Gastrocnemius medialis (tissue), 4 donors: Measurements from ENCODE around the gene JUNB. TPM values are rescaled to one million over a fixed set of nuclear protein-coding genes. Genes with fewer than 3 reads are reported as not detected.

ENCODE experiments used
- ATAC-seq, 2 donors: fragments of 150-250 bp; one replicate each; pipeline ENCODE4 v1.9.1; 2016
- DNase-seq, 2 donors: peaks; one replicate each; pipeline ENCODE4 v3.0.0-alpha.2; 2019
- H3K27ac ChIP-seq, 4 donors: fragments of 200-600 bp; sonication (generic); 1 replicate in 1 of 4; 2 replicates in 3 of 4; pipeline ENCODE4 v1.5.1; 2016 to 2018; ENCODE audit warnings: mild to moderate bottlenecking in 2 of 4, moderate library complexity in 1 of 4
- H3K27me3 ChIP-seq, 3 donors: fragments of 200-600 bp; sonication (generic) in 2 of 3; 1 replicate in 1 of 3; 2 replicates in 2 of 3; pipeline versions ENCODE4 v1.5.1 to v1.6.0; 2016 to 2019; ENCODE audit warnings: mild to moderate bottlenecking in 1 of 3, moderate library complexity in 1 of 3
- H3K36me3 ChIP-seq, 2 donors: fragments of 200-600 bp; sonication (generic) in 1 of 2; one replicate each; pipeline ENCODE4 v1.5.1; 2017 to 2018
- H3K4me1 ChIP-seq, 2 donors: fragments of 200-600 bp; sonication (generic) in 1 of 2; one replicate each; pipeline ENCODE4 v1.5.1; 2016 to 2017; ENCODE audit warnings: mild to moderate bottlenecking in 2 of 2
- H3K4me3 ChIP-seq, 4 donors: fragments of 200-600 bp; sonication (generic) in 3 of 4; 1 replicate in 1 of 4; 2 replicates in 3 of 4; pipeline ENCODE4 v1.5.1; 2016 to 2019; ENCODE audit warnings: mild to moderate bottlenecking in 2 of 4
- H3K9me3 ChIP-seq, 3 donors: fragments of 200-600 bp; sonication (generic) in 2 of 3; 1 replicate in 1 of 3; 2 replicates in 2 of 3; pipeline ENCODE4 v1.5.1; 2016 to 2019
- CTCF ChIP-seq, 5 experiments: fragments of 450-650 bp in 3 of 5; fragments of 200-600 bp in 2 of 5; sonication (generic) in 2 of 5; IDR thresholded peaks in 4 of 5; conservative IDR thresholded peaks in 1 of 5; 1 replicate in 4 of 5; 2 replicates in 1 of 5; pipeline ENCODE4 v1.5.1; 2016 to 2019; ENCODE audit warnings: antibody characterized with exemption in 5 of 5, mild to moderate bottlenecking in 3 of 5, moderate library complexity in 3 of 5
- POLR2A ChIP-seq, 2 donors: fragments of 450-650 bp; IDR thresholded peaks; one replicate each; pipeline ENCODE4 v1.6.1; 2017; ENCODE audit warnings: antibody characterized with exemption in 2 of 2, mild to moderate bottlenecking in 2 of 2, moderate library complexity in 2 of 2
- in situ Hi-C, 4 donors: fragments of 200-750 bp; cut with MboI; loops; one replicate each; pipeline versions ENCODE4 v1.15.0 to v1.8.0; 2017; ENCODE audit warnings: low sequenced_read_pairs in 4 of 4
- intact Hi-C: fragments of 100-400 bp; cut with DNase I; formaldehyde crosslinking; loops from one replicate; pipeline ENCODE4 v1.15.1; 2023; ENCODE audit warnings: low total_unique reads
- total RNA-seq, 4 donors: library from RNA; depleted of rRNA; stranded (reverse); fragments of >200 nt; gene quantifications; one replicate each; pipeline versions ENCODE4 v1.1.0 to v1.2.3, GENCODE V29; 2016

Gene JUNB
- total RNA-seq, 4 donors from 2014 or later, result 59.0 to 200 (median 128) TPM

- intact Hi-C loops, result no loop called here
These were observed 7.4 kb upstream of the JUNB start for GRCh38 chr19:12783849-12784393.

GRCh38 chr19:12784394-12784870 is 6.9 kb upstream of the JUNB start:
- no peaks in the 10 kb centered on the region for H3K36me3 ChIP-seq
- intact Hi-C loops, result no loop called here
- TF ChIP-seq POLR2A (IDR thresholded peaks at IDR 0.05) (no peak), CTCF (IDR thresholded peaks at IDR 0.05 in 4 of 5, conservative IDR thresholded peaks at IDR 0.05 in 1 of 5) (no peak)
- H3K27ac ChIP-seq, result peak overlapping the region; percentile 99 to 100 (median 100)
- DNase-seq (no peak), ATAC-seq (no peak)
- H3K27me3 ChIP-seq, result no peaks in the 10 kb centered on the region
- H3K4me3 ChIP-seq, result no peak overlapping the region
- H3K4me1 ChIP-seq, result peaks cover 43 to 61% of the 10 kb centered on the region in 2 donors
- no peaks in the 10 kb centered on the region for H3K9me3 ChIP-seq
- in situ Hi-C loops, result no loop called here

More at GRCh38 chr19:12783849-12784393, 7.4 kb upstream of the JUNB start:
- Histone ChIP-seq H3K4me1 (peaks cover 43 to 61% of the 10 kb centered on the region in 2 donors), H3K4me3 (no peak overlapping the region), H3K27ac (peak overlapping the region; percentile 99 to 100 (median 100)), H3K9me3 (no peaks in the 10 kb centered on the region), H3K36me3 (no peaks in the 10 kb centered on the region), H3K27me3 (no peaks in the 10 kb centered on the region)
- in situ Hi-C loops, result no loop called here
- ATAC-seq (no peak), DNase-seq (peak in 1 of 2 donors; percentile 40)
- no peak for TF ChIP-seq POLR2A (IDR thresholded peaks at IDR 0.05)

GRCh38 chr19:12784871-12785430 is 6.3 kb upstream of the JUNB start:
- Histone ChIP-seq H3K27me3 (no peaks in the 10 kb centered on the region), H3K4me3 (no peak overlapping the region), H3K4me1 (peaks cover 43 to 60% of the 10 kb centered on the region in 2 donors), H3K36me3 (no peaks in the 10 kb centered on the region), H3K9me3 (no peaks in the 10 kb centered on the region), H3K27ac (peak overlapping the region; percentile 99 to 100 (median 100))
- ATAC-seq, result no peak
- TF ChIP-seq CTCF (IDR thresholded peaks at IDR 0.05 in 4 of 5, conservative IDR thresholded peaks at IDR 0.05 in 1 of 5) (no peak), POLR2A (IDR thresholded peaks at IDR 0.05) (no peak)
- DNase-seq, result no peak
- intact Hi-C loops (no loop called here), in situ Hi-C loops (no loop called here)

- ATAC-seq (no peak), DNase-seq (no peak)
- Histone ChIP-seq H3K4me3 (no peak overlapping the region), H3K27me3 (no peaks in the 10 kb centered on the region), H3K27ac (peak overlapping the region; percentile 99 to 100 (median 100)), H3K36me3 (no peaks in the 10 kb centered on the region), H3K9me3 (no peaks in the 10 kb centered on the region), H3K4me1 (peaks cover 44 to 66% of the 10 kb centered on the region in 2 donors)
- intact Hi-C loops (no loop called here), in situ Hi-C loops (no loop called here)
- TF ChIP-seq POLR2A (IDR thresholded peaks at IDR 0.05), result no peak
- no peak for TF ChIP-seq CTCF (IDR thresholded peaks at IDR 0.05 in 4 of 5, conservative IDR thresholded peaks at IDR 0.05 in 1 of 5)
These were observed 5.8 kb upstream of the JUNB start for GRCh38 chr19:12785431-12786031.

- intact Hi-C loops, result no loop called here
- DNase-seq (peak; percentile 57 to 71), ATAC-seq (no peak)
- Histone ChIP-seq H3K27me3 (no peaks in the 10 kb centered on the region), H3K36me3 (no peaks in the 10 kb centered on the region), H3K9me3 (no peaks in the 10 kb centered on the region), H3K27ac (peak overlapping the region; percentile 99 to 100 (median 100)), H3K4me1 (peaks cover 48 to 67% of the 10 kb centered on the region in 2 donors), H3K4me3 (no peak overlapping the region)
- in situ Hi-C loops, result no loop called here
- no peak for TF ChIP-seq CTCF (IDR thresholded peaks at IDR 0.05 in 4 of 5, conservative IDR thresholded peaks at IDR 0.05 in 1 of 5)
- peak in 1 of 2 donors; percentile 25 for TF ChIP-seq POLR2A (IDR thresholded peaks at IDR 0.05)
These were observed 5.0 kb upstream of the JUNB start for GRCh38 chr19:12786141-12786870.
